Memory B cell (primary cell): ENCODE results near the gene SLC7A7.
"Not testable (repeated sequence)": the region's sequence is repeated elsewhere in the genome, so short reads cannot be mapped to it uniquely, and the experiment has no call there.

Source experiments
- ATAC-seq: fragments of 150-1000 bp; cut with Tn5 transposase; 2 replicates; pipeline ENCODE4 v1.10.0; 2021; ENCODE audit warnings: low read depth, mild to moderate bottlenecking, moderate library complexity
- DNase-seq, 2 donors: peaks; one replicate each; pipeline ENCODE4 v3.0.0; 2022; ENCODE audit warnings: low spot score in 2 of 2
- H3K27ac Mint-ChIP-seq: one replicate; pipeline ENCODE4 v1.8.0; 2022; ENCODE audit warnings: mild to moderate bottlenecking, moderate library complexity, mixed read lengths
- H3K27me3 Mint-ChIP-seq: one replicate; pipeline ENCODE4 v1.8.0; 2022; ENCODE audit warnings: mixed read lengths
- H3K36me3 Mint-ChIP-seq: one replicate; pipeline ENCODE4 v1.8.0; 2022; ENCODE audit warnings: mild to moderate bottlenecking, mixed read lengths
- H3K4me1 Mint-ChIP-seq: one replicate; pipeline ENCODE4 v1.8.0; 2022; ENCODE audit warnings: mixed read lengths
- H3K4me3 Mint-ChIP-seq: one replicate; pipeline ENCODE4 v1.8.0; 2022; ENCODE audit warnings: mild to moderate bottlenecking, moderate library complexity, mixed read lengths
- H3K9me3 Mint-ChIP-seq: one replicate; pipeline ENCODE4 v1.8.0; 2022; ENCODE audit warnings: mixed read lengths

Gene SLC7A7

GRCh38 chr14:22814941-22815713 is at the start of gene SLC7A7:
Gene SLC7A7, minus strand, starts transcription at chr14:22815435. Its CDS starts 2,037 bp downstream, at chr14:22813398.
- Mint-ChIP-seq H3K4me1 (peaks cover 47% of the 10 kb centered on the region), H3K36me3 (no peaks in the 10 kb centered on the region), H3K27ac (peak within 1 kb of the TSS; percentile 78), H3K4me3 (peak within 1 kb of the TSS; percentile 71), H3K9me3 (no peaks in the 10 kb centered on the region), H3K27me3 (no peaks in the 10 kb centered on the region)
- DNase-seq (no peak), ATAC-seq (no peak)

GRCh38 chr14:22864979-22865378 is 49.7 kb upstream of the SLC7A7 start:
- Mint-ChIP-seq H3K27ac (no peak overlapping the region), H3K4me3 (no peak overlapping the region), H3K27me3 (no peaks in the 10 kb centered on the region), H3K9me3 (no peaks in the 10 kb centered on the region), H3K36me3 (no peaks in the 10 kb centered on the region), H3K4me1 (peaks cover 2% of the 10 kb centered on the region)
- DNase-seq, result no peak
- ATAC-seq, result no peak

GRCh38 chr14:22861651-22862050 is 46.4 kb upstream of the SLC7A7 start:
- H3K9me3 Mint-ChIP-seq, result no peaks in the 10 kb centered on the region
- H3K4me3 Mint-ChIP-seq, result no peak overlapping the region
- no peak for ATAC-seq
- no peaks in the 10 kb centered on the region for H3K36me3 Mint-ChIP-seq
- DNase-seq, result no peak
- H3K27me3 Mint-ChIP-seq, result no peaks in the 10 kb centered on the region
- no peak overlapping the region for H3K27ac Mint-ChIP-seq
- H3K4me1 Mint-ChIP-seq, result peaks cover 2% of the 10 kb centered on the region

GRCh38 chr14:22860377-22860776 is 45.1 kb upstream of the SLC7A7 start:
- H3K36me3 Mint-ChIP-seq, H3K27me3 Mint-ChIP-seq, H3K27ac Mint-ChIP-seq, H3K4me3 Mint-ChIP-seq, H3K4me1 Mint-ChIP-seq, DNase-seq, ATAC-seq, H3K9me3 Mint-ChIP-seq: not testable (repeated sequence)

- H3K4me1 Mint-ChIP-seq, result peaks cover 7% of the 10 kb centered on the region
- no peak overlapping the region for H3K27ac Mint-ChIP-seq
- DNase-seq, result no peak
- ATAC-seq, result no peak
- no peaks in the 10 kb centered on the region for H3K9me3 Mint-ChIP-seq
- H3K36me3 Mint-ChIP-seq, result peaks cover 2% of the 10 kb centered on the region
- peaks cover 2% of the 10 kb centered on the region for H3K27me3 Mint-ChIP-seq
- no peak overlapping the region for H3K4me3 Mint-ChIP-seq
Observed at GRCh38 chr14:22856428-22856827, 41.2 kb upstream of the SLC7A7 start.

GRCh38 chr14:22854963-22855724 is 39.9 kb upstream of the SLC7A7 start:
- peaks cover 2% of the 10 kb centered on the region for H3K36me3 Mint-ChIP-seq
- no peak overlapping the region for H3K27ac Mint-ChIP-seq
- no peak overlapping the region for H3K4me3 Mint-ChIP-seq
- DNase-seq (no peak), ATAC-seq (no peak)
- peaks cover 7% of the 10 kb centered on the region for H3K4me1 Mint-ChIP-seq
- H3K27me3 Mint-ChIP-seq, result peaks cover 2% of the 10 kb centered on the region
- no peaks in the 10 kb centered on the region for H3K9me3 Mint-ChIP-seq

GRCh38 chr14:22854296-22854695 is 39.1 kb upstream of the SLC7A7 start:
- DNase-seq, ATAC-seq, H3K27me3 Mint-ChIP-seq, H3K4me1 Mint-ChIP-seq, H3K9me3 Mint-ChIP-seq, H3K36me3 Mint-ChIP-seq, H3K27ac Mint-ChIP-seq, H3K4me3 Mint-ChIP-seq: not testable (repeated sequence)

GRCh38 chr14:22852940-22853767 is 37.9 kb upstream of the SLC7A7 start:
- H3K27me3 Mint-ChIP-seq, result peaks cover 2% of the 10 kb centered on the region
- peaks cover 2% of the 10 kb centered on the region for H3K36me3 Mint-ChIP-seq
- DNase-seq (peak; percentile 98 to 100), ATAC-seq (peak; percentile 93)
- H3K27ac Mint-ChIP-seq, result peak overlapping the region; percentile 56
- peak overlapping the region; percentile 85 for H3K4me3 Mint-ChIP-seq
- H3K4me1 Mint-ChIP-seq, result peaks cover 7% of the 10 kb centered on the region
- H3K9me3 Mint-ChIP-seq, result no peaks in the 10 kb centered on the region

- H3K4me3 Mint-ChIP-seq, result no peak overlapping the region
- no peak for ATAC-seq
Observed at GRCh38 chr14:22852599-22852939, 37.3 kb upstream of the SLC7A7 start.

GRCh38 chr14:22852178-22852577 is 36.9 kb upstream of the SLC7A7 start:
- not testable (repeated sequence) for DNase-seq, H3K36me3 Mint-ChIP-seq, H3K4me3 Mint-ChIP-seq, H3K27ac Mint-ChIP-seq, H3K9me3 Mint-ChIP-seq, H3K27me3 Mint-ChIP-seq, ATAC-seq, H3K4me1 Mint-ChIP-seq

More at GRCh38 chr14:22852599-22852939, 37.3 kb upstream of the SLC7A7 start:
- peaks cover 7% of the 10 kb centered on the region for H3K4me1 Mint-ChIP-seq
- DNase-seq, result no peak
- H3K36me3 Mint-ChIP-seq, result peaks cover 2% of the 10 kb centered on the region
- no peaks in the 10 kb centered on the region for H3K9me3 Mint-ChIP-seq
- H3K27ac Mint-ChIP-seq, result peak overlapping the region; percentile 56
- peaks cover 2% of the 10 kb centered on the region for H3K27me3 Mint-ChIP-seq

GRCh38 chr14:22850944-22851764 is 35.9 kb upstream of the SLC7A7 start:
- DNase-seq (no peak), ATAC-seq (no peak)
- Mint-ChIP-seq H3K27me3 (peaks cover 9% of the 10 kb centered on the region), H3K9me3 (no peaks in the 10 kb centered on the region), H3K36me3 (no peaks in the 10 kb centered on the region), H3K4me3 (no peak overlapping the region), H3K4me1 (peaks cover 7% of the 10 kb centered on the region), H3K27ac (no peak overlapping the region)

GRCh38 chr14:22849212-22849819 is 34.1 kb upstream of the SLC7A7 start:
- Mint-ChIP-seq H3K4me1 (peaks cover 7% of the 10 kb centered on the region), H3K27ac (no peak overlapping the region), H3K9me3 (no peaks in the 10 kb centered on the region), H3K36me3 (no peaks in the 10 kb centered on the region), H3K4me3 (no peak overlapping the region), H3K27me3 (peaks cover 15% of the 10 kb centered on the region)
- DNase-seq, result no peak
- no peak for ATAC-seq
